GM20000 (cell line): ENCODE results near the gene ZNF891.

Source experiments
- DNase-seq: peaks from one replicate; pipeline ENCODE4 v3.0.0; 2012; ENCODE audit warnings: low spot score
- CTCF ChIP-seq: IDR thresholded peaks from 2 replicates; pipeline ENCODE4 v1.5.1; 2012; ENCODE audit warnings: mild to moderate bottlenecking, control low read depth; ENCODE audit errors: extremely low read depth, missing control alignments

ZNF891 gene

GRCh38 chr12:133130038-133130807, at the start of gene ZNF891, which contains the start of gene ZNF10:
Gene ZNF891, minus strand, starts transcription at chr12:133130274. Its CDS starts 8,356 bp downstream, at chr12:133121918.
Gene ZNF10, plus strand, starts transcription at chr12:133130627. Its CDS starts 13,866 bp downstream, at chr12:133144493.
- DNase-seq, result peak; percentile 93
- peak; percentile 3 for TF ChIP-seq CTCF

GRCh38 chr12:133174901-133175300, 44.8 kb upstream of the ZNF891 start:
- no peak for DNase-seq
- no peak for TF ChIP-seq CTCF

GRCh38 chr12:133172491-133172890, 42.4 kb upstream of the ZNF891 start:
- no peak for DNase-seq
- no peak for TF ChIP-seq CTCF

GRCh38 chr12:133165776-133166175, 35.7 kb upstream of the ZNF891 start:
- no peak for DNase-seq
- no peak for TF ChIP-seq CTCF

- no peak for TF ChIP-seq CTCF
- DNase-seq, result no peak
Measured at GRCh38 chr12:133156125-133156690, 26.1 kb upstream of the ZNF891 start.

GRCh38 chr12:133145981-133146380, 15.9 kb upstream of the ZNF891 start:
- no peak for TF ChIP-seq CTCF
- no peak for DNase-seq

GRCh38 chr12:133135747-133136146, 5.7 kb upstream of the ZNF891 start:
- TF ChIP-seq CTCF, result no peak
- DNase-seq, result no peak
